ENCODE measurements around the gene ELMOD3. TPM values are rescaled to one million over a fixed set of nuclear protein-coding genes. Genes with fewer than 3 reads are reported as not detected.
A peak's percentile ranks its signal among the peaks of the same experiment; 100 is the strongest.
"Not testable (repeated sequence)": the region's sequence is repeated elsewhere in the genome, so short reads cannot be mapped to it uniquely, and the experiment has no call there.

The ELMOD3 gene
- total RNA-seq, 1 donor from 2014 or later = 30.3 TPM

- DNase-seq (ENCODE audit: low spot score) = no peak
Measured at GRCh38 chr2:85423525-85423924, 69.0 kb downstream of the ELMOD3 start.

- no peak for DNase-seq (ENCODE audit: low spot score)
Measured at GRCh38 chr2:85425588-85425987, 71.0 kb downstream of the ELMOD3 start.

- DNase-seq (ENCODE audit: low spot score) = no peak
Measured at GRCh38 chr2:85427300-85427835, 72.8 kb downstream of the ELMOD3 start.

- no peak for DNase-seq (ENCODE audit: low spot score)
Measured at GRCh38 chr2:85428343-85428881, 73.8 kb downstream of the ELMOD3 start.

- no peak for DNase-seq (ENCODE audit: low spot score)
Measured at GRCh38 chr2:85429213-85429923, 74.8 kb downstream of the ELMOD3 start.

GRCh38 chr2:85429924-85430289 lies 75.3 kb downstream of the ELMOD3 start:
- DNase-seq (ENCODE audit: low spot score) = no peak

GRCh38 chr2:85430752-85431569 lies 76.4 kb downstream of the ELMOD3 start:
- no peak for DNase-seq (ENCODE audit: low spot score)

- DNase-seq (ENCODE audit: low spot score) = no peak
Measured at GRCh38 chr2:85431570-85432205, 77.1 kb downstream of the ELMOD3 start.

GRCh38 chr2:85433511-85434089 lies 79.0 kb downstream of the ELMOD3 start:
- peak; percentile 85 for DNase-seq (ENCODE audit: low spot score)

GRCh38 chr2:85434696-85435095 lies 80.1 kb downstream of the ELMOD3 start:
- DNase-seq (ENCODE audit: low spot score) = no peak

GRCh38 chr2:85435220-85435958 lies 80.8 kb downstream of the ELMOD3 start:
- DNase-seq (ENCODE audit: low spot score) = no peak

GRCh38 chr2:85435981-85436835 lies 81.6 kb downstream of the ELMOD3 start:
- DNase-seq (ENCODE audit: low spot score) = no peak

- no peak for DNase-seq (ENCODE audit: low spot score)
Measured at GRCh38 chr2:85436836-85437487, 82.4 kb downstream of the ELMOD3 start.

- peak; percentile 92 for DNase-seq (ENCODE audit: low spot score)
Measured at GRCh38 chr2:85437488-85438200, 83.1 kb downstream of the ELMOD3 start.

- no peak for DNase-seq (ENCODE audit: low spot score)
Measured at GRCh38 chr2:85438201-85439024, 83.8 kb downstream of the ELMOD3 start.

GRCh38 chr2:85439025-85439472 lies 84.5 kb downstream of the ELMOD3 start:
- DNase-seq (ENCODE audit: low spot score) = no peak

GRCh38 chr2:85439569-85439968 lies 85.0 kb downstream of the ELMOD3 start:
- not testable (repeated sequence) for DNase-seq (ENCODE audit: low spot score)

GRCh38 chr2:85439986-85440385 lies 85.4 kb downstream of the ELMOD3 start:
- DNase-seq (ENCODE audit: low spot score) = no peak

Measured in mucosa of gallbladder (tissue), 1 donor.